Transverse colon (tissue), 4 donors: ENCODE data around the gene OSGIN1. TPM values are rescaled to one million over a fixed set of nuclear protein-coding genes. Genes with fewer than 3 reads are reported as not detected.

Experiments
- DNase-seq: peaks from one replicate; pipeline ENCODE4 v3.0.0-alpha.2; 2019
- H3K27ac ChIP-seq, 4 donors: fragments of 200-600 bp; sonication (generic); 2 replicates each; pipeline ENCODE4 v1.5.1; 2016 to 2018; ENCODE audit warnings: inconsistent platforms in 4 of 4
- H3K27me3 ChIP-seq: fragments of 200-600 bp; sonication (generic); 2 replicates; pipeline ENCODE4 v1.5.1; 2017; ENCODE audit warnings: inconsistent platforms
- H3K36me3 ChIP-seq, 4 donors: fragments of 200-600 bp; sonication (generic); 2 replicates each; pipeline ENCODE4 v1.5.1; 2017 to 2019; ENCODE audit warnings: inconsistent platforms in 4 of 4
- H3K4me1 ChIP-seq, 4 donors: fragments of 200-600 bp; sonication (generic); 2 replicates each; pipeline ENCODE4 v1.5.1; 2017 to 2020; ENCODE audit warnings: inconsistent platforms in 4 of 4
- H3K4me3 ChIP-seq, 4 donors: fragments of 200-600 bp; sonication (generic); 1 replicate in 1 of 4; 2 replicates in 3 of 4; pipeline versions ENCODE4 v1.5.1 to v1.6.1; 2017 to 2019; ENCODE audit warnings: inconsistent platforms in 4 of 4
- H3K9me3 ChIP-seq, 2 donors: fragments of 200-600 bp; sonication (generic); 2 replicates each; pipeline ENCODE4 v1.5.1; 2017 to 2019; ENCODE audit warnings: inconsistent platforms in 2 of 2
- CTCF ChIP-seq, 5 experiments: fragments of 200-600 bp in 3 of 5; fragments of 450-650 bp in 2 of 5; sonication (generic) in 3 of 5; IDR thresholded peaks; 1 replicate in 2 of 5; 2 replicates in 3 of 5; pipeline ENCODE4 v1.5.1; 2016 to 2017; ENCODE audit warnings: antibody characterized with exemption in 5 of 5, inconsistent platforms in 3 of 5, mild to moderate bottlenecking in 2 of 5, moderate library complexity in 1 of 5
- EP300 ChIP-seq: sonication (generic); formaldehyde crosslinking; IDR thresholded peaks from one replicate; pipeline ENCODE4 v1.6.1; 2017; ENCODE audit warnings: antibody characterized with exemption, low read depth
- POLR2A ChIP-seq: fragments of 450-650 bp; IDR thresholded peaks from one replicate; pipeline ENCODE4 v1.6.1; 2016; ENCODE audit warnings: antibody characterized with exemption, mild to moderate bottlenecking, moderate library complexity
- POLR2AphosphoS5 ChIP-seq, 3 donors: sonication (generic); formaldehyde crosslinking; IDR thresholded peaks; one replicate each; pipeline ENCODE4 v1.6.1; 2016; ENCODE audit warnings: antibody characterized with exemption in 3 of 3
- WGBS, 2 donors: methylation state at CpG; one replicate each; pipeline ENCODE4 v1.1.5; 2018; ENCODE audit warnings: low coverage in 1 of 2; 5-methylcytosine and 5-hydroxymethylcytosine counted together
- in situ Hi-C, 4 donors: fragments of 200-750 bp; cut with MboI; loops; one replicate each; pipeline versions ENCODE4 v1.15.0 to v1.15.1; 2017; ENCODE audit warnings: low sequenced_read_pairs in 3 of 4, low pct_ligation_motif_present in 1 of 4, low pct_unique_long_range_greater_than_20kb in 1 of 4
- intact Hi-C: fragments of 100-400 bp; cut with DNase I; formaldehyde crosslinking; loops from one replicate; pipeline ENCODE4 v1.15.1; 2023; ENCODE audit warnings: low total_unique reads
- total RNA-seq, 4 donors: library from RNA; depleted of rRNA; stranded (reverse); fragments of >200 nt; gene quantifications; one replicate each; pipeline ENCODE4 v1.1.0, GENCODE V29; 2016

The OSGIN1 gene
- total RNA-seq, 4 donors from 2014 or later, result 10.7 to 26.2 (median 16.7) TPM

DNA sequence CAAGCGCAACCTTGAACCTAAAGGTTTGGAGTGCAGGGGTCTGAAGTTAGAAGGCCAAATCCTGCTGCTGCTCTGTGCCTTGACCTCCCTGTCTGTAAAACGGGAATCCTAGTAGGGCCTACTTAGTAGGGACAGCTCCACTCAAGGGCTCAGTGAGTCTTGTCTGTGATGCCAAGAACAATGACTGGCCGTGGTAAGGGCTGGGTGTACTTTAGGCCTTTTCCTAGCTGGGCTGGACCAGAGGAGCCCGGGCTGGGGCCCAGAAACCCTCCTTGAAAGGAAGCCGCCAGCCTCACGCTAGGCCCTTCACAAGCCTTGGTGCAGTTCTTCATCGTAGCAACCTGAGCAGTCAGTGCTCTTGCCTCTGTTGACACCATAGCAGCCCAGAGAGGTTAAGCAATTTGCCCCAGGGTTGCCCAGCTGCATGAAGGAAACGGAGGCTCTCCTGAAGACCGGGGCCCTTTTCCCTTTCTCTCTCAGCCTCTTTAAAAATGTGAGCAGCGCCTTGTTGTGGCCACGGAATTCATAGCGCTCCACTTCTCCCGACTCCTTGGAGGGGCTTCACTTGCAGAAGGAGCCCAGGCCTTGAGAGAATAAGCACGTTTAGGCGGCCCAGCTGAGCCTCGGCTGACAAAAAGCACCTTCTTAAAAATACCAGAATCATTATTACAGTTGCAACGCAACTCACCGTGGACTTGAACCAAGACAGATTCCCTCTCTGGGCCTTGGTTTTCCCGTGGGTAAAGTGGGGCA is 19.4 kb downstream of the OSGIN1 start:
- Histone ChIP-seq H3K27ac (no peak overlapping the region), H3K27me3 (peaks cover 16% of the 10 kb centered on the region), H3K4me1 (no peaks in the 10 kb centered on the region), H3K4me3 (no peak overlapping the region), H3K36me3 (no peaks in the 10 kb centered on the region), H3K9me3 (no peaks in the 10 kb centered on the region)
- WGBS, 2 donors, result 60 to 78% methylated on average over 2 to 19 of the region's 19 CpGs
- no peak for DNase-seq
- TF ChIP-seq EP300, result no peak
- TF ChIP-seq CTCF (IDR thresholded peaks at IDR 0.05), result no peak
- TF ChIP-seq POLR2AphosphoS5 (IDR thresholded peaks at IDR 0.05), result no peak
- TF ChIP-seq POLR2A, result no peak
- in situ Hi-C loops, result loop anchor here in 3 of 4 donors (25.0 kb wide), 3 partner anchors 90 to 515 kb away; partner anchors contain the start of genes ADAD2 (in 1 of the 3) and TAF1C (in 1 of the 3)
- intact Hi-C loops, result loop anchor here (5.0 kb wide), 1 partner anchor 900 kb away; no protein-coding TSS in a partner anchor

- intact Hi-C loops, result loop anchor here (5.0 kb wide), 1 partner anchor 899 kb away; no protein-coding TSS in a partner anchor
- H3K9me3 ChIP-seq, result no peaks in the 10 kb centered on the region
- H3K4me1 ChIP-seq, result no peaks in the 10 kb centered on the region
- in situ Hi-C loops, result loop anchor here in 3 of 4 donors (25.0 kb wide), 3 partner anchors 89 to 514 kb away; partner anchors contain the start of genes ADAD2 (in 1 of the 3) and TAF1C (in 1 of the 3)
- H3K27me3 ChIP-seq, result peaks cover 16% of the 10 kb centered on the region
- TF ChIP-seq POLR2A, result no peak
- no peak for TF ChIP-seq CTCF (IDR thresholded peaks at IDR 0.05)
- TF ChIP-seq EP300, result no peak
- no peak for TF ChIP-seq POLR2AphosphoS5 (IDR thresholded peaks at IDR 0.05)
- no peak for DNase-seq
- WGBS, 2 donors, result 88% methylated on average over 10 of the region's 10 CpGs; no CpG with 5 or more reads in 1 of the 2 donors
- no peak overlapping the region for H3K27ac ChIP-seq
- H3K36me3 ChIP-seq, result no peaks in the 10 kb centered on the region
- H3K4me3 ChIP-seq, result no peak overlapping the region
These were observed 20.0 kb downstream of the OSGIN1 start for GRCh38 chr16:83973077-83973476.

DNA sequence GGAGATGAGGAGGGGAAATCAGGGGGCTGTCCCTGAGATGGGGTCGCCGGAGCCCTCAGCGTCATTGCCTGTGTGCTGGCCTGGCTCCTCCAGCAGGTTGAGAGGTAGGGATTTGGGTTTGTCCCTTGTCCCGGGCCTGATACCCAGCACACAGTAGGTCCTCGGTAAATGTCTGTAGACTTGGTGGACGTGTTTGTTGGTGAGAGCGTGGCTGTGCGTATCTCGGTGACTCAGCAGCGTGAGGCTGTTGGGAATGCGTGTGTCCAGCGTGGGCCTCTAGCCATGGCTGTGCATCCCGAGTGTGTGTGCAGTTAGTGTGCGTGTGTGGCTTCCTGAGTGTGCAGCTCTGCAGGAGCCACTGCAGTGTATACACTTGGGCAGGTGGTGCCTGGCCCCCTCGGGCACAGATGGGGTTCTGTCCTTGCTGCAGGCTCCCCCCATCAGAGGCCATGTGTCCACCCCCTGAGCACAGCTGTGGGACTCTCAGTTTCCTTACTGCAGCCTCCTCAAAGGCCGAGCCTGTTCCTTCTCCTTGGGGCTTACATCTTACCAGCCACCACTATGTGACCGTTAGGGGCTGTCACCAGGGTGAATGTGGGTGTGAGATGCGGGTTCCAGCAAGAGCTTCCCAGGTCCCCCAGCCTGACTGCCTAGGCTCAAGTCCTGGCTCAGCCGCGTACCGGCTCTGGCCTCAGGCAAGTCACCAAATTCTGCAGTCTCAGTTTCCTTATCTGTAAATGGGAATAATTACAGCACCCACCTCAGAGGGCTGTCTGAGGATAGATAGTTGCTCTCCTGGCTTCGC is 20.7 kb downstream of the OSGIN1 start:
- Histone ChIP-seq H3K27ac (no peak overlapping the region), H3K27me3 (peaks cover 14% of the 10 kb centered on the region), H3K4me1 (no peaks in the 10 kb centered on the region), H3K9me3 (no peaks in the 10 kb centered on the region), H3K36me3 (no peaks in the 10 kb centered on the region), H3K4me3 (no peak overlapping the region)
- in situ Hi-C loops, result loop anchor here in 3 of 4 donors (25.0 kb wide), 3 partner anchors 89 to 514 kb away; partner anchors contain the start of genes ADAD2 (in 1 of the 3) and TAF1C (in 1 of the 3)
- no peak for DNase-seq
- 86 to 97% methylated on average over 7 to 22 of the region's 22 CpGs for WGBS, 2 donors
- no peak for TF ChIP-seq POLR2AphosphoS5 (IDR thresholded peaks at IDR 0.05)
- TF ChIP-seq CTCF (IDR thresholded peaks at IDR 0.05), result no peak
- no peak for TF ChIP-seq EP300
- no peak for TF ChIP-seq POLR2A
- intact Hi-C loops, result loop anchor here (5.0 kb wide), 1 partner anchor 899 kb away; no protein-coding TSS in a partner anchor

DNA sequence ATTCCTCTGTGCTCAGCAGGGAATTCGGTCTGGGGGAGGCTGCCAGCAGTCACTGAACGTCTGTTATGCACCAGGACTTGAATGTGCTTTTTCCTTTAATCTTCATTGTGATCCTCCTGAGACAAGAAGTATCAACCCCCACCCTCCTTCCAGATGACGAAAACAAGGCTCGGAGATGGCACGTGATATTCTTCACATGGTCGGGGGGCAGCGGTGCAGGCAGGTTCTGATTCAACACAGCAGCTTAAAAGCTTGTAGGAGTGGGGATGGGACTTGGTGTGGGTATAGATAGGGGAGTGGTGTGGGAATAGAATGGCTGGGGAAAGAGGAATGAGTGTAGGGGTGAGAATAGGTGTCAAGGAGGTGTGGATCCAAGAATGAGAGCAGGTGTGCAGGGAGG is 21.4 kb downstream of the OSGIN1 start:
- intact Hi-C loops (loop anchor here (5.0 kb wide), 1 partner anchor 898 kb away; no protein-coding TSS in a partner anchor), in situ Hi-C loops (loop anchor here in 3 of 4 donors (25.0 kb wide), 3 partner anchors 88 to 513 kb away; partner anchors contain the start of genes ADAD2 (in 1 of the 3) and TAF1C (in 1 of the 3))
- no peak for TF ChIP-seq POLR2A
- TF ChIP-seq POLR2AphosphoS5 (IDR thresholded peaks at IDR 0.05), result no peak
- no peak for TF ChIP-seq EP300
- TF ChIP-seq CTCF (IDR thresholded peaks at IDR 0.05), result no peak
- no peaks in the 10 kb centered on the region for H3K9me3 ChIP-seq
- no peaks in the 10 kb centered on the region for H3K36me3 ChIP-seq
- peaks cover 7% of the 10 kb centered on the region for H3K27me3 ChIP-seq
- no peak for DNase-seq
- H3K27ac ChIP-seq, result no peak overlapping the region
- no peak overlapping the region for H3K4me3 ChIP-seq
- no peaks in the 10 kb centered on the region for H3K4me1 ChIP-seq
- 49 to 69% methylated on average over 6 to 7 of the region's 7 CpGs for WGBS, 2 donors
